HG02840 (cell line): Measurements from ENCODE around the gene UBN2.

ENCODE experiments used
- ATAC-seq: cut with Tn5 transposase; IDR thresholded peaks from one replicate; pipeline ENCODE4 v1.9.1; 2021; ENCODE audit warnings: mild to moderate bottlenecking, moderate library complexity, moderate number of reproducible peaks; ENCODE audit not compliant: unreplicated experiment, low FRiP score

Gene UBN2

DNA sequence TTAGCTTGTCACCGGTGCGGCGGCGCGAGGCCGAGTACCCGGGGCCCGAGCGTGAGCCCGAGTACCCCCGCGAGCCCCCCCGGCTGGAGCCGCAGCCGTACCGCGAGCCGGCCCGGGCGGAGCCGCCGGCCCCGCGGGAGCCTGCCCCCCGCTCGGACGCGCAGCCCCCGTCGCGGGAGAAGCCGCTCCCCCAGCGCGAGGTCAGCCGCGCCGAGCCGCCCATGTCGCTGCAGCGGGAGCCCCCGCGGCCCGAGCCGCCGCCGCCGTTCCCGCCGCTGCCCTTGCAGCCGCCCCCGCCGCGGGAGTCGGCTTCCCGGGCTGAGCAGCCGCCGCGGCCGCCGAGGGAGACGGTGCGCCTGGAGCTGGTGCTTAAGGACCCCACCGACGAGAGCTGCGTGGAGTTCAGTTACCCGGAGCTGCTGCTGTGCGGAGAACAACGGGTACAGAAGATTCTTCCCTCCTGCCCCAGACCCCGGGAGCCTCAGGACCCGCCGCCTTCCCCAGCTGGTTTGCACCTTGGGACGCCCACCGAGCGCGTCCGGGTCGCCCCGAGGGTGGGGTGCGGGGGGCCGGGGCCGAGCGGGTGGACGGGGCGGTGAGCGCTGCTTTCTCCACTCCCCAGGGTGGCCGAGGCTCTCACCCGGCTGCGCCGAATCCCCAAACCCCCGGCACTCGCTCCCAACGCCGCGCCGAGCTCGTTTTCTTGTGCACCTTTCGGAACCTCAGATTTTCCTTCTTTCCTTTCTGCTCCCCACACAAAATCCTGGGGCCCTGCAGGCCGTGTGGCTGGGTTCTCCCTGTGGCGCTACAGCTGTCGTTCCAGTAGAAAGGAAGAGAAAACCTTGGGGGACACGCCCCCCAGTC lies 708 bp downstream of the UBN2 start:
- peak; percentile 38 for ATAC-seq

DNA sequence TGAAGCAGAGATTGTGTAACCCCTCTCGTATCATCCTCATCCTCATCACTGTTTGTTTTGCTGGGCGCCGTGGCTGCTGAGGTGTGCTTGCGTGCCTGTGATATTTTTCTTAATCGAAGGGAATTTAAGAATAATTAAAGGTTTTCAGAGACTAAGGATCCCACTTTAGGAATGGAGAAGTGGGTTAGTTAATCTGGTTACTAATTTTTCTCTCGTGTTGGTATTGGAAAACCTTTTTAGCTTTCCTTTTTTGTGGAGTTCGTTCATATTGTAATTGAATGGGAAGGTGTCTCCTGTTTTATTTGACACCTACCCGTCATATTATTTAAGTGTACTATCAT lies 1.3 kb downstream of the UBN2 start:
- no peak for ATAC-seq

- no peak for ATAC-seq
Observed at GRCh38 chr7:139232904-139233303, 1.9 kb downstream of the UBN2 start.

DNA sequence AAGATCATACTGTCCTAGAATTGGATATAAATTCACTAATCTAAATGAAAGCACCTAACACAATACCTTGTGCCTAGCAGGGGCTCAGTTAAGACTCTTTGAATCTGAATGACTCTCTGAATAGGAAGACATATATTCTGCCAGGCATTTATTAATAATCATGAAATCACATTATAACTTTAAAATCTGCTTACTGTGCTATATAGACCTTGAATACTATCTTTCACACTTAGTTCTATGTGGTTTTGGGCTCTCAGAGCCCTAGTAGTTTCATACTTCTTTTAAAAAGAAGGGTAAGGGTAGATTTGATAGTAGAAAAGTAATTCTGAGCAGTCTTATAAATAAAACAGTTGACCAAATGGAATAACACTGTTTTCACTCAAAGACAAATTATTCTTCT lies 10.2 kb downstream of the UBN2 start:
- no peak for ATAC-seq

DNA sequence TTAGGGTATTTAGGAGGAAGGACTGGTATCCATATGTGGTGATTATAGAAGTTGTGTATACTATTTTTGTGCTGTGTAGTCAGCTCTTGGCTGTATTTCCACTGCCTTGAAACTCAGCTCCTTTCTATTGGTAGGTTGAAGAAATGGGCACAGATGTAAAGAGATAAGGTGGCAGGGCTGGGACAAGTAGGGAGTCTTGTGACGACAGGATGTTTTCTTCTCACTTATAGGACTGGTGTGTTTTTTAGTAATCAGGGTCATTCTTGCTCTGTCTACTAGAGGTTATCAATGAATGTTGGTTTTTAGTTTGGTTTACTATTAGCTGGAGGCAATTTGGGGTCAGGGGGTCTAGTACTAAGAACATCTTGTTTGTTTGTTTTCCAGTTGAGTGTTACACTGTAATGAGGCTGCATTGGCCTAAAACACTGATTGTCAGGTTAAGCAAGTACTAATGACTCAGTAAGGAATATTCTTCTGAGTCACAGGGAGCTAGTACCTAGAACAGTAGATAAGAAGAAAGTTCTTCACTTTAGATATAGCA lies 11.8 kb downstream of the UBN2 start:
- ATAC-seq: no peak

GRCh38 chr7:139245401-139245800 lies 14.4 kb downstream of the UBN2 start:
- no peak for ATAC-seq

DNA sequence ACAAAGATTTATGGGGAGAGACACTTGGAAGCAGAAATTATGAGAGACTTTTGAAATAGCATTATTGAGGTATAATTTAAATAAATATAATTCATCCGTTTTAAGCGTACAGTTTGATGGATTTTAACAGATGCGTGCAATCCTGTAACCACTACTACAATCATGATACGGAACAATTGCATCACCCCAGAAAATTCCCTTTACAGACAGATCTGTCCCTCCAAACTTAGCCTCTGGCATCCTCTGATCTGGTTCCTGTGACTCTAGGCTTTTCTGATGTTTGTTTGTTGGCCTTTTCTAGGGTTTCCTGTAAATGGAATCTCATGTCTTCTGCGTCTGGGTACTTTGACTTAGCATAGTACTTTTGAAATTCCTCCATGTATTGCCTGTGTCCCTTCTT lies 15.5 kb downstream of the UBN2 start:
- no peak for ATAC-seq

- ATAC-seq: no peak
Observed at GRCh38 chr7:139246905-139247304, 15.9 kb downstream of the UBN2 start.

GRCh38 chr7:139249179-139249810 lies 18.3 kb downstream of the UBN2 start:
- ATAC-seq: no peak

DNA sequence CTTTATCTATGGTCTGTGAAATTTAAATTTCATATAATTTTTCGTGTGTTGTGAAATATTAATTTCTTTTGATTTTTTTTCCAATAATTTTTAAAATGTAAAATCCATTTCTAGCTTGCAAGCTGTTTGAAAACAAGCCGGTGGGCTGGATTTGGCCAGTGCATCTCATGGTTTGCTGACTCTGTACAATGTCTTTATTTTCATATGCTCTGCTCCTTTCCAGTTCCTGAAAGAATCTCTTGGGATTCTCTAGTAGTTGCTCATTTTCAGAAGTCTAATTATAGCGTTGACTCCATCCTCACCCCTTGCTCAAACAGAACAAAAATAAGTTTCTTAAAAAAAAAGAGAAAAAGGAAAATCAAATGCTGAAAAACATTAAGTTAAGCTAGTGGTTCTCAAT lies 21.4 kb downstream of the UBN2 start:
- no peak for ATAC-seq

GRCh38 chr7:139254281-139254680 lies 23.2 kb downstream of the UBN2 start:
- no peak for ATAC-seq

- ATAC-seq: no peak
Observed at GRCh38 chr7:139254728-139255127, 23.7 kb downstream of the UBN2 start.

DNA sequence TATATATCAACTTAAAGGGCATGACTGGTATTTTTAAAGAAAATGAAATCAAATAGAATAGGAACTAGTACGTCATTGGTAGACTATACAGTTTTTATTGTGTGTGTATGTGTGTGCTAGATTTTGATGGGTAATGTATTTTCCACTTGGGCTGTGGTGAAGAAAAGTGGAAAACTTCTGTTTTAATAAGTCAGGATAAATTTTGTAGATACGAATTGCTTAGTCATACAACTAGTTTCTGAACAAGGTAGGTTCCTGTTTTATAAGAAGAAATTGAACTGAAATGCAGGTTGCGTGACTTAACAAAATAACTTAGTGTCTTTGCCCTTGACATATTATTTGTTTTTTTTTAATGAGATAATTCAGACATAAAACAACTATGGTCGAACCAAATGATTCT lies 24.3 kb downstream of the UBN2 start:
- no peak for ATAC-seq

DNA sequence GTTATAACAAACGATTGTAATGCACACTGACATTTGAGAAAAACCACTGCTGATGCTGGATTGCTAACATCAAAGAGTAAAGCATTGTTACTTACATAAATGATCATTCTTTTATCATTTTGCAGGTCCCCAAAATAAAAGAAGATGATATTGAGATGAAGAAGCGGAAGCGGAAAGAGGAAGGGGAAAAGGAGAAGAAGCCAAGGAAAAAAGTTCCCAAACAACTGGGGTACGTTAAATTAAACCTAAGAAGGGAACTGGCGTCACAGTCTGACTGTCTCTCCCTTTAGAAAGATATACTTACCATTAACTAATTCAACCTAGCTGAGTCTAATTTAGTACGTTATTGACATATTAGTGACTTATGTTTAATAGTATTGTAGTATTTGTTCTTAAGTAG lies 28.1 kb downstream of the UBN2 start:
- ATAC-seq: no peak

DNA sequence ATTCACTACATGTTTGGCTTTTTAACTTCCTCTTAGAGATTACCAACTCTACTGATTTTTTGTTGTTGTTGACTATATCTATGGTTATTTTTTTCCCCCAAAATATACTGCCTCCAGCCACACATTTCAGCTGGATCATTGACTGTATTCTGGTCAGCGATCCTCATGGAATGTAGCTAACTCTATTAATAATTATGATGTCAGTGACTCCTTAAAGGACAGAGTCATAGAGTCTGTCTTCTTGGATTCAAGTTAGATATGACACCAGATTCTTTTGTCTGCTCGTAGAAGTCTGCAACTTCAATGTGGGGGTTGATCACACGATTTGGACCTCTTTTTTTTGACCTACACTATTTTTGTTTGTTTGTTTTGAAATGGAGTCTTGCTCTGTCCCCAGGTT lies 33.2 kb downstream of the UBN2 start:
- ATAC-seq: no peak

DNA sequence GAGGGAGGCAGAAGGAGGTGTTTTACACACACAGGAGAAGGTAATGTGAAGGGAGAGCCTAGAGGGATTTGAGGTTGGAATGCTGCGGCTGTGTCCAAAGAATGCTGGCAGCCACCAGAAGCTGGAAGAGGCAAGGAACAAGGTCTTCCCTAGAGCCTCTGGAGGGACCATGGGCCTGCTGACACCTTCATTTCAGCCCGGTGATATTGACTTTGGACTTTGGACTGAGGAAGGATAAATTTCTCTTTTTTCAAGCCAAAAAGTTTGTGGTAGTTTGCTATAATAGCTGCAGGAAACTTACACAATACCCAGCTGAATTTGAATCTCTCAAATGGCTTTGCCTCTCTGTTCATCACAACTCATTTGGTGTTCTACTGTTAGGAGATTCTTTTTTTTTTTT lies 34.6 kb downstream of the UBN2 start:
- no peak for ATAC-seq

- no peak for ATAC-seq
Observed at GRCh38 chr7:139271718-139272628, 40.9 kb downstream of the UBN2 start.

GRCh38 chr7:139284252-139284896 lies 53.3 kb downstream of the UBN2 start:
- no peak for ATAC-seq

- ATAC-seq: no peak
Observed at GRCh38 chr7:139286144-139286543, 55.1 kb downstream of the UBN2 start.

DNA sequence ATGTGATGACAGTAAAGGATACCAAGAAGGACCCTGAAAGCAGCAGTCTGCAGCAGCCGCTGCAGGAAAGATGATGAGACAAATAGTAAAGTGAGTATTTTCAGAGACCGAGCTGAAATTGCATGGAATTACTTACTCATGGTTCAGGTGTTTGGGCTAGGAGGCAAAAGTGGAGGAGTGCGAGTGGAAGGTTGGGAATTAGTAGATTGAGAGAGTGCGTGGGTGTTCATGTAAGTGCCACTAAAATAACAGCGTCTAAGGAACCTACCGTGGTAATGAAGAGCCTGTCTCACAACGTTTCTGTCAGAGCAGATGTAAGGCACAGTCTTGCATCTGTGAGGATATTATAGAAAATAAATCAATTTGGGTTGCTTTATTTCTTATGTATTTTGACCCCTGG lies 61.8 kb downstream of the UBN2 start:
- no peak for ATAC-seq
